GM12875 (cell line): ENCODE data around the gene SOX11.

ENCODE experiments used
- H3K4me3 ChIP-seq: one replicate; pipeline ENCODE4 v1.5.1; 2011; ENCODE audit warnings: low read depth, low read length, control low read depth
- CTCF ChIP-seq: IDR thresholded peaks from 2 replicates; pipeline ENCODE4 v1.5.1; 2011; ENCODE audit warnings: low read depth, mild to moderate bottlenecking, control low read depth, inconsistent platforms, low read length, moderate library complexity, borderline replicate concordance; ENCODE audit not compliant: insufficient read depth

The SOX11 gene

DNA sequence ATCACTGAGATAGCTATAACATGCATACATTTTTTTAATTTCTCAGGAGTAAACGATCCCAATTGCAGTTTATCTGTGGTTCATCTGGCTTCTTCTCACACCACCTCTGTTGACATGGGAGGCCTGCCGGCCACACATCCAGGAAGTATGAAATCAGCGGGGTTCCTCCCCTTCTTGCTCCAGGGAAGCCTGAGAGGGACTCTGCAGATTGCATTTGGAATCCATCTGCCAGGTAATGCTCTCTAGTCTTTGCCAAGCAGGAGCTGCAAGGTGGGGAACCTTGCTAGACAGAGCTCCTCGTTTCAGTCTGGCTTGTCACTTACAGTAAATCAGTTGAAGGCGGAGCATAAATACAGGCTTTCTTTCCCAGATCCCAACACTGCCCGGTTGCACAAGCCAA is 49.9 kb downstream of the SOX11 start:
- TF ChIP-seq CTCF, result no peak
- H3K4me3 ChIP-seq, result no peak overlapping the region

DNA sequence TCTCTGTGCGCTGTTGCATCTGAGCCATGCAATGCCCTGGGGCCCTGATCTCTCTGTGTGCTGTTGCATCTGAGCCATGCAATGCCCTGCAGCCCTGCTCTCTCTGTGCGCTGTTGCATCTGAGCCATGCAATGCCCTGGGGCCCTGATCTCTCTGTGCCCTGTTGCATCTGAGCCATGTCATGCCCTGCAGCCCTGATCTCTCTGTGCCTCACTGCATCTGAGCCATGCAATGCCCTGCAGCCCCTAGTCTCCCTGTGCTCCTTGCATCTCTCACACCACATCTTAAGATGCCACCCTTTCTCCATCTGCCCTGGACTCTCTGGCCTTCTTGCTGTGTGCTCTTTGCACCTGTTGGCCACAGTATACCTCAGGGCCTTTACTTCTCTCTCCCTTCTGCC is 56.2 kb downstream of the SOX11 start:
- no peak overlapping the region for H3K4me3 ChIP-seq
- no peak for TF ChIP-seq CTCF

DNA sequence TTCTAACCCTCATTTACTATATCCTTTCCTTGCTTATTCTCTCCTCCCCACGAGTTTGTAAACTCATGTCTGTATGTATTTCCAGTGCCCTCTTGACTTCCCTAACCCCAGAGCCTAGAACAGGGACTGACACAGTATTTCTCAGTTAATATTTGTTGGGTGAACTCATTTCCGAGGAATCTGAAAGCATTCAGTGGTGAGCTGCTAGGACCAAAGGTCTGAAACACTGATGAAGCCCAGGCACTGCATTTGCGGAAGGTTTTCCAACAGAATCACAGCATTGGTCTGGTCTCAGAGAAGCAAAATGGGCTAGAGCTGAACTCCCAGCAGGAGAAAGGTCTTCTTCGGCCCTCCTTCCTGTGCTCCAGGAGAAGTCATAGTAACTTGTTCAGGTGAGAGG is 56.8 kb downstream of the SOX11 start:
- no peak overlapping the region for H3K4me3 ChIP-seq
- TF ChIP-seq CTCF, result no peak

DNA sequence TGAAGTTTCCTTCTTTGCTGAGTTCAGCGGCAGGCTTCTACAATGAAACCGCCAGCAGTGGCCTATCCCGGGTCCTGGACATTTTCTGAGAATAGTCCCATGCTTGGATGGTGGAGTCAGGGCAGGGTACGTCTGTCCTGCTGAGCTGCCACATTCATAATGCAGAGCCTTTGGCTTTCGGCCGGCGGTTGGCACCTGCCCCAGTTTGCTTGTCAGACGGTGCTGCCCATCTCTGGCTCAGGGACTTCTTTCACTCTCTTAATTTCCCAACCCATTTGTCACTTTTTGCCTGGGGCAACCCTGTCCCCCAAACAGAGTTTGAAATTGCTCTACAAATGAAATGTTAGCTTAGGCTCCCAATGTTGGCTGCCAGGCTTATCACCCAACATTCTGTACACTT is 57.2 kb downstream of the SOX11 start:
- no peak overlapping the region for H3K4me3 ChIP-seq
- TF ChIP-seq CTCF, result no peak
